ENCODE results near the gene CDPF1. TPM values are rescaled to one million over a fixed set of nuclear protein-coding genes. Genes with fewer than 3 reads are reported as not detected.

CDPF1 gene
- total and polyA plus RNA-seq, 2 donors (not counting 3 experiments of a cell fraction or from before 2014, with no cell fraction given) = 9.7 to 9.9 TPM

DNA sequence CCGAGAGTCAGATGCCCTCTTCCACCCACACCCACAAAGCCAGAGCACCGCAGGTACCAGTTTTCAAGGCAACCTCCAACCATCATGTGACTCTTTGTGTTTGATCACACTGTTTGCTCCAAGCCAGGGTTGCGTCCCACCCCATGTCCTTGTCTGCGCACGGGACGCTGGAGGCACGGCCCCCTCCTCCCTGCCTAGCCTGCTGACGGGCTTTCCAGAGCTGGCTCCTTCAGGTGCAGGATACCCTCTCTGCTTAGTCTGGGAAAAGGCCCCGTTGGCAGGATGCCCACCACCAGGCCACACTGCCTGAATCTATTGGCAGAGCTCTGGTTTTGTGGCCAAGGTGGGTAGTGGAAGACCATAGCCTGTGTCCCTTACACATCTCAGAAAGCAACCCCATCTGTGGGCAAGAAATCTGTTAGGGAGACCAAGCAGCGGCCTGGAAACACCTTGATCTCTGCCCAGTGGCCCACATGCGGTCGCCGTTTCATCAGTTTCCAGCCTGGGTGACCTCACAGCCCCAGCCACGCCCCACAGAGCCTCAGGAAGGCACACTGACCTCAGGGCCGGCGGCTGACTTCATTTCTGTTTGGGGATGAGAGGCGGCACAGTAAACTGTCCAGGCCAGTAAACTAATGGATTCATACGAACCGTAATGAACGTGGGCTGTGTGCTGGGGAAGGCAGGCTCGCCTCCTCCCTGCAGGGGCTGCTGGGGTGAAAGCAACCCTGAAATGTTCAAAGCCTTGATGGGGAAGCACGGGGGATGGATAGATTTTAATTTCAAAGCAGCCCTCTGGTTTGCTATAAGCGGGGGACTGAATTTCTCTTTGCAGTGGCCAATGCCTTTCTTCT is 25.8 kb downstream of the CDPF1 start:
- no TSS peak for BruUV-seq (replicated peaks)
- no peak overlapping the region for H2AFZ ChIP-seq (ENCODE audit: low read depth, low read length)
- no peaks in the 10 kb centered on the region for H3K36me3 ChIP-seq (ENCODE audit: control insufficient read depth in 2 of 2, extremely low read depth in 1 of 2, insufficient read depth in 2 of 2, low read length in 2 of 2)
- FAIRE-seq (no peak), DNase-seq (ENCODE audit: low read depth, low spot score) (no peak)
- H3K9me3 ChIP-seq (replicated peaks; ENCODE audit: control insufficient read depth, insufficient read depth, low read length) = no peaks in the 10 kb centered on the region
- intact Hi-C loops (cut with micrococcal nuclease) = no loop called here
- no peak for TF ChIP-seq POLR2A (IDR thresholded peaks at IDR 0.05; ENCODE audit: low read depth, low read length)
- H3K27ac ChIP-seq (ENCODE audit: insufficient read depth, low read depth, low read length) = no peak overlapping the region
- no peak overlapping the region for H3K9ac ChIP-seq (replicated peaks; ENCODE audit: extremely low read depth, insufficient read depth, low read length)
- dilution Hi-C loops (cut with MboI; ENCODE audit: extremely low pct_ligation_motif_present, low sequenced_read_pairs) = no loop called here
- ChIA-PET CTCF (interaction anchor here (0.5 kb wide), 1 partner anchor 309 kb away, joined by 3 read pairs; no protein-coding TSS in a partner anchor), POLR2A (interaction anchor here (0.7 kb wide), 1 partner anchor 21 kb away, joined by 11 read pairs; no protein-coding TSS in a partner anchor)
- no peak overlapping the region for H3K4me2 ChIP-seq (ENCODE audit: insufficient read depth, low read length)
- H3K79me2 ChIP-seq (ENCODE audit: control insufficient read depth, insufficient read depth, low read length) = no peaks in the 10 kb centered on the region
- H3K27me3 ChIP-seq (ENCODE audit: control insufficient read depth in 2 of 2, insufficient read depth in 2 of 2, low read length in 2 of 2) = no peaks in the 10 kb centered on the region
- no peaks in the 10 kb centered on the region for H4K20me1 ChIP-seq (replicated peaks; ENCODE audit: control insufficient read depth, extremely low read depth, insufficient read depth, low read length)
- H3K4me1 ChIP-seq (ENCODE audit: control insufficient read depth, extremely low read depth, insufficient read depth, low read length) = no peaks in the 10 kb centered on the region
- H3K4me3 ChIP-seq (replicated peaks in 1 of 3; ENCODE audit: insufficient read depth in 1 of 3, low read depth in 1 of 3, low read length in 3 of 3) = no peak overlapping the region
- no peaks in the 10 kb centered on the region for H3K9me1 ChIP-seq (replicated peaks; ENCODE audit: control insufficient read depth, extremely low read depth, insufficient read depth, low read length)

DNA sequence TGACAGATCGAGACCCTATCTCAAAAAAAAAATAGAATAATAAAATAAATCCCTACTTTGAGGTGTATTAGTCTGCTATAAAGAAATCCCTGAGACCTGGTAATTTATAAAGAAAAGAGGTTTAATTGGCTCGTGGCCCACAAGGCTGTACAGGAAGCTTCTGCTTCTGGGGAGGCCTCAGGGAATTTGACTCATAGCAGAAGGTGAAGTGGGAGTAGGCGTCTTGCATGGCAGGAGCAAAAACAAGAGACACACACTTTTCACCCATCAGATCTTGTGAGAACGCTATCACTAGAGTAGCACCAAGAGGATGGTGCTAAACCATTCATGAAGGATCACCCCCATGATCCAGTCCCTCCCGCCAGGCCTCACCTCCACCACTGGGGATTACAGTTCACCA is 29.2 kb downstream of the CDPF1 start:
- Histone ChIP-seq H3K9ac (replicated peaks; ENCODE audit: extremely low read depth, insufficient read depth, low read length) (no peak overlapping the region), H3K4me3 (replicated peaks in 1 of 3; ENCODE audit: insufficient read depth in 1 of 3, low read depth in 1 of 3, low read length in 3 of 3) (no peak overlapping the region), H3K27ac (ENCODE audit: insufficient read depth, low read depth, low read length) (no peak overlapping the region), H3K9me1 (replicated peaks; ENCODE audit: control insufficient read depth, extremely low read depth, insufficient read depth, low read length) (no peaks in the 10 kb centered on the region), H3K4me1 (ENCODE audit: control insufficient read depth, extremely low read depth, insufficient read depth, low read length) (no peaks in the 10 kb centered on the region), H3K36me3 (ENCODE audit: control insufficient read depth in 2 of 2, extremely low read depth in 1 of 2, insufficient read depth in 2 of 2, low read length in 2 of 2) (no peaks in the 10 kb centered on the region), H3K79me2 (ENCODE audit: control insufficient read depth, insufficient read depth, low read length) (no peaks in the 10 kb centered on the region), H3K4me2 (ENCODE audit: insufficient read depth, low read length) (no peak overlapping the region), H3K9me3 (replicated peaks; ENCODE audit: control insufficient read depth, insufficient read depth, low read length) (no peaks in the 10 kb centered on the region), H3K27me3 (ENCODE audit: control insufficient read depth in 2 of 2, insufficient read depth in 2 of 2, low read length in 2 of 2) (no peaks in the 10 kb centered on the region), H4K20me1 (replicated peaks; ENCODE audit: control insufficient read depth, extremely low read depth, insufficient read depth, low read length) (no peaks in the 10 kb centered on the region), H2AFZ (ENCODE audit: low read depth, low read length) (no peak overlapping the region)
- FAIRE-seq = no peak
- no peak for DNase-seq (ENCODE audit: low read depth, low spot score)
- TF ChIP-seq JUN (IDR thresholded peaks at IDR 0.05; ENCODE audit: borderline replicate concordance, insufficient read depth, insufficient read length, low read depth) (no peak), POLR2A (IDR thresholded peaks at IDR 0.05; ENCODE audit: low read depth, low read length) (no peak), GATA2 (IDR thresholded peaks at IDR 0.05; ENCODE audit: insufficient read depth, insufficient read length, low read depth, low read length) (no peak), EZH2 (IDR thresholded peaks at IDR 0.05; ENCODE audit: borderline replicate concordance, low read depth, low read length, severe bottlenecking) (no peak), POLR2AphosphoS5 (IDR thresholded peaks at IDR 0.05; ENCODE audit: insufficient read depth, low read depth, low read length) (no peak), MYC (IDR thresholded peaks at IDR 0.05; ENCODE audit: low read depth, low read length) (no peak), FOS (IDR thresholded peaks at IDR 0.05; ENCODE audit: borderline replicate concordance, insufficient read depth, low read length) (no peak)
- TF ChIP-seq, protein P1, sequence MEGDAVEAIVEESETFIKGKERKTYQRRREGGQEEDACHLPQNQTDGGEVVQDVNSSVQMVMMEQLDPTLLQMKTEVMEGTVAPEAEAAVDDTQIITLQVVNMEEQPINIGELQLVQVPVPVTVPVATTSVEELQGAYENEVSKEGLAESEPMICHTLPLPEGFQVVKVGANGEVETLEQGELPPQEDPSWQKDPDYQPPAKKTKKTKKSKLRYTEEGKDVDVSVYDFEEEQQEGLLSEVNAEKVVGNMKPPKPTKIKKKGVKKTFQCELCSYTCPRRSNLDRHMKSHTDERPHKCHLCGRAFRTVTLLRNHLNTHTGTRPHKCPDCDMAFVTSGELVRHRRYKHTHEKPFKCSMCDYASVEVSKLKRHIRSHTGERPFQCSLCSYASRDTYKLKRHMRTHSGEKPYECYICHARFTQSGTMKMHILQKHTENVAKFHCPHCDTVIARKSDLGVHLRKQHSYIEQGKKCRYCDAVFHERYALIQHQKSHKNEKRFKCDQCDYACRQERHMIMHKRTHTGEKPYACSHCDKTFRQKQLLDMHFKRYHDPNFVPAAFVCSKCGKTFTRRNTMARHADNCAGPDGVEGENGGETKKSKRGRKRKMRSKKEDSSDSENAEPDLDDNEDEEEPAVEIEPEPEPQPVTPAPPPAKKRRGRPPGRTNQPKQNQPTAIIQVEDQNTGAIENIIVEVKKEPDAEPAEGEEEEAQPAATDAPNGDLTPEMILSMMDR (IDR thresholded peaks at IDR 0.05; ENCODE audit: extremely low read depth in 1 of 2, insufficient read depth in 1 of 2, low read depth in 1 of 2, low read length in 2 of 2) = no peak
- TF ChIP-seq, protein P2, sequence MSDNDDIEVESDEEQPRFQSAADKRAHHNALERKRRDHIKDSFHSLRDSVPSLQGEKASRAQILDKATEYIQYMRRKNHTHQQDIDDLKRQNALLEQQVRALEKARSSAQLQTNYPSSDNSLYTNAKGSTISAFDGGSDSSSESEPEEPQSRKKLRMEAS (IDR thresholded peaks at IDR 0.05; ENCODE audit: insufficient read depth, insufficient read length) = no peak
- intact Hi-C loops (cut with micrococcal nuclease) = no loop called here
- ChIA-PET POLR2A (no interaction called here), CTCF (interaction anchor here (0.6 kb wide), 1 partner anchor 321 kb away, joined by 3 read pairs; no protein-coding TSS in a partner anchor)
- dilution Hi-C loops (cut with MboI; ENCODE audit: extremely low pct_ligation_motif_present, low sequenced_read_pairs) = no loop called here
- no TSS peak for BruUV-seq (replicated peaks)

All from endothelial cell of umbilical vein (primary cell).